DND-41 (cell line): ENCODE measurements around the gene SHFL.

ENCODE experiments used
- EZH2 ChIP-seq: IDR thresholded peaks from 3 replicates; pipeline ENCODE4 v1.6.1; 2012; ENCODE audit warnings: borderline replicate concordance, low read depth, mild to moderate bottlenecking, moderate library complexity, low read length, inconsistent platforms; ENCODE audit not compliant: severe bottlenecking
- TF ChIP-seq, protein P1 (sequence below): IDR thresholded peaks from 2 replicates; pipeline ENCODE4 v1.5.1; 2012; ENCODE audit warnings: borderline replicate concordance, low read length, moderate library complexity, mild to moderate bottlenecking; ENCODE audit not compliant: poor library complexity, severe bottlenecking; ENCODE audit errors: extremely low read depth

DNA sequence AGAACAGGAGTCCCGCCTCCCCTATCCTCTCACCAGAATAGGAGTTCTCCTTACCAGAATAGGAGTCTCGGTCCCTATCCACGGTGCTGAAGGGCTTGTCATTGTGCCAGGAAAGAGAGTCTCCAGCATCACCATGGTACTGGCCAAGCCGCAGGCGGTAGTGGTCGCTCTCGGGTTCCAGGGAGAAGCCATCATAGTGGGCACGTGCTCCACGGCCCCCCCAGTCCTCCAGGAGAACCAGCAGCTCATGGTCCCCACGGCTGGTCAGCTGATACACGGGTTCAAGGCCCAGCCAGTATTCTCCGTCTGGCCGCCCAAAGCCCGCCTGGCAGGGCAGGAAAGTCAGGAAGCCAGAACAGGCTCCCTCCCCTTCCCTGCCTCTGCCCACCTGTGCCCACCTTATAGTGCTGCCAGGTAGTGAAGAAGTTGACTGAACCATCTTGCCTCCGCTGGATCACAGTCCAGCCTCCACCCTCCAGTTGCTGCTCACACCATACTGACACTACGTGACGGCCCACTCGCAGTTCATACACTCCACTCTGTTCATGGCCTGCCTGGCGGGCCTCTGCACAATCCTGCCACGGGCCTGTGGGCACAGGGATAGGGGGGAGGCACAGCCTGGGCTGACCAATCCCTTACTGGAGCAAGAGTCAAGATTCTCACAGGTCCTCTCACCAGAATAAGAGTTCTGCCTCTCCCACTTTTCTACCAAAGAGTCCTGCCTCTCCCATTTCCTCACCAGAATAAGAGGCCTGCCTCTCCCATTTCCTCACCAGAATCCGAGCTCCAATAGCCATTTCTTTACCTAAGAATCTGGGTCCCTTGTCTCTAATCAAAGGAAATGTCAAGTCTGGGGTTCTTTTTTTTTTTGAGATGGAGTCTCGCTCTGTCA, 7.4 kb downstream of the SHFL start:
- TF ChIP-seq, protein P1, sequence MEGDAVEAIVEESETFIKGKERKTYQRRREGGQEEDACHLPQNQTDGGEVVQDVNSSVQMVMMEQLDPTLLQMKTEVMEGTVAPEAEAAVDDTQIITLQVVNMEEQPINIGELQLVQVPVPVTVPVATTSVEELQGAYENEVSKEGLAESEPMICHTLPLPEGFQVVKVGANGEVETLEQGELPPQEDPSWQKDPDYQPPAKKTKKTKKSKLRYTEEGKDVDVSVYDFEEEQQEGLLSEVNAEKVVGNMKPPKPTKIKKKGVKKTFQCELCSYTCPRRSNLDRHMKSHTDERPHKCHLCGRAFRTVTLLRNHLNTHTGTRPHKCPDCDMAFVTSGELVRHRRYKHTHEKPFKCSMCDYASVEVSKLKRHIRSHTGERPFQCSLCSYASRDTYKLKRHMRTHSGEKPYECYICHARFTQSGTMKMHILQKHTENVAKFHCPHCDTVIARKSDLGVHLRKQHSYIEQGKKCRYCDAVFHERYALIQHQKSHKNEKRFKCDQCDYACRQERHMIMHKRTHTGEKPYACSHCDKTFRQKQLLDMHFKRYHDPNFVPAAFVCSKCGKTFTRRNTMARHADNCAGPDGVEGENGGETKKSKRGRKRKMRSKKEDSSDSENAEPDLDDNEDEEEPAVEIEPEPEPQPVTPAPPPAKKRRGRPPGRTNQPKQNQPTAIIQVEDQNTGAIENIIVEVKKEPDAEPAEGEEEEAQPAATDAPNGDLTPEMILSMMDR: no peak
- no peak for TF ChIP-seq EZH2
